Suppressor macrophage treated with lipopolysaccharide for 1 hour (primary cell): ENCODE results near the gene DRICH1.
"Not testable (repeated sequence)": the region's sequence is repeated elsewhere in the genome, so short reads cannot be mapped to it uniquely, and the experiment has no call there.

Experiments
- DNase-seq, 3 donors: peaks; one replicate each; pipeline ENCODE4 v3.0.0-alpha.2; 2020 to 2022

DRICH1 gene

DNA sequence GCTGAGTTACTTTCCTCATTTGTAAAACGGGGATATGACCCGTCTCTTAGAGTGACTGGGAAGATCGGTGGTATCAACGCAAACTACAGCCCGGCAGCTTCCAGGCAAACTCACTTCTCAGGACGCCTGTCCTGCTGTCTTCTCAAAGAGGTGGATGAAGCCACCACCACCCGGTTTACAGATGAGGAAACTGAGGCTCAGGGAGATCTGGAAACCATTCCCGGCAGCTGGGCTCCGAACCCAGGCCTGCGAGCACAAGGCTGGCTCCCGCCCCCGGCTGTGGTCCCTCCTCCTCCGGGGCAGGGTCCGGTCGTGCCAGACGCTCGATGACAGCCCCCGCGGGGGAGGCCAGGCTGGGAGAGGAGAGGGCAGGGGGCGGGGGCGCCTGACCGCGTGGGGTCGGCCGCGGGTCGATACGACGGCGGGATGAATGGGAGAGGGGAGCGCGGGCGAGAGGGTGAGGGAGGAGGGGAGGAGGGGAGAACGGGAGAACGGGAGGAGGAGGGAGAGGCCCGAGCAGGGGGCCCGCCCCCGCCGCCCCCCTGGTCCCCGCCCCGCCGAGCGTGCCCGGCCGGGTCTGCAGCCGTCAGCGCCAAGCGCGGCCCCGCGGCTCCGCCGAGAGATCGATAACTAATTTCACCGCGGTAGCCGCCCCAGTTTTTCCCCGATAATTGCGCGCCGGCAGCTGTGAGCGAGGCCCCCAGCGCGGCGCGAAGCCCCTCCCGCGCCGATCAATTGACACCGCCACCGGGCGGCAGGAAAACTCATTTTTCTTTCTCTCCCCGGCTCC is 66.0 kb downstream of the DRICH1 start:
- peak in 2 of 3 donors; percentile 5 to 21 for DNase-seq

DNA sequence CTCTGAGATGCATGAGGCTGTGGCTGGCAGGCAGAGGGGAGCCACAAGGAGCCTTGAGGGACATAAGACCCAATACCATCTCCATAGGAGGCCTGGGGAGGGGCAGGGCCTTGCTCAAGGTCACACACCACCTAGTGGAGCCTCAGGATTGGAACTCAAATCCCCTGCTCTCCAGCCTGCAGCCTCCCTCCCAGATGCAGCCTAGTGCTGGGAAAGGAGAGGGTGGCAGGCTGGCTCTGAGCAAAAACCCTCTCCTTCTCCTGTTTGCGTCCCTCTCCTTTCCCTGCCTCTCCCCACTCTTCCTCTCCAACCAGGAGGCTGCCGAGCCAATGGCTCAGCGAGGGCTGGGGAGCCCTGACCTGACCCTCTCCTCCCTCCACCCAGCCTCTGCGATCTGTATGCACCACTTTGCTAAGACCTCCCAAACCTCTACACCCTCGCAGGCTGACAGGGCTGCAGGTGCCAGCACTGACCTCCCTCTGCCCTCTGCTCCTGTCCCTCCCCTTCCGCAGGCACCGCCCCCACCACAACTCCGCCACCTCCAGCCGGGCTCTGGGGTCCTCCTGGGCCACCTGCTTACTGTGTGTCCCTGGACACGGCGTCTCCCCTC is 66.7 kb downstream of the DRICH1 start:
- DNase-seq = peak in 1 of 3 donors; percentile 28

DNA sequence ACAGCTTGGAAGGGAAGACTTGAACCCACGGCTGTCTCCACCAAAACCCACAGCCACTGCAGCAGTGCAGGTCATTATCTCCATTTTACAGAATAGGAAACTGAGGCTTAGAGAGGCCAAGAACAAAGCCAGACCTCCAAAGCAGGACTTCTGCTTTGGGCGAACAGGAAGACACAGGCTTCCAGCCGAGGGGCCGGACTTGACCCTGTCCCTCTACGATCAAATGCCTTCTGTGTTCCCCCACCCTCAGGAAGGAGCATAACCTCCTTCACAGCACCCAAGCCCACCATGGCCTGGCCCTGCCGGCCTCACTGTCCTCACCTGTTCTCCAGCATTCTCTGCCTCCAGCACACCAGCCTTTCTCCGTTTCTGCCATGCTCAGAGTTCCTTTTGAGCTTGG is 67.8 kb downstream of the DRICH1 start:
- DNase-seq = no peak

DNA sequence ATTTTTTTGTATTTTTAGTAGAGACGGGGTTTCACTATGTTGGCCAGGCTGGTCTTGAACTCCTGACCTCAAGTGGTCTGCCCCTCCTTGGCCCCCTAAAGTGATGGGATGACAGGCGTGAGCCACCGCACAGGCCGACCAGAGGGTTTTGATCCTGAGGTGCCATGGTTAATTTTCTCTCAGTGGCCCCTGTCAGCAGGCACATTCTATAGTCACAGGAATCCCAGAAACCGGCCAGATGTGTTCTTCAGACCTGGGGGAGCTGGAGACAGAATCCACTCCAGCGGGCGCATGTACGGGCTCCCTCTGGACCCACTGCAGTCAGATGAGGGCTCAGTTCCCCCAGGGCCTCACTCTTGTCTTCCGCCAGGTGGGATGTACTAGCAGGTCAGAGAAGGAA is 69.0 kb downstream of the DRICH1 start:
- no peak for DNase-seq

DNA sequence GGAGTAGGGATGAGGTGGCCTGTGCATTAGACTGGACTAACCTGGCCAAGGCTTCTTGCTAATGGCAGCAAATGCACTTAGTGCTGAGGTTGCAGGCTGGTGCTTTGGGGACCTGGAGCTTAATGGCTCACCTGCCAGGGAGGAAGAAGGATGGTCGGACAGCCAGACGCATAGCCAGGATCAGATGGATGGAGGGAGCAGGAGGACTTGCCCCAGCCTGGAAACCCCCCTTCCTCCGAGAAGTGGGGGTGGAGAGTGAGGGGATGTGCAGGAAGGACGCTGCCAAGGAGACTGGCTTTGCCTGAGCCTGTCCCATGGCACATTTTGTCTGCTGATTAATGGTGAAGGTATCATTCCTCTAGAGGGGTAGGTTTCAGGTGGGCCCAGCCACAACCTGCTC is 69.9 kb downstream of the DRICH1 start:
- no peak for DNase-seq

DNA sequence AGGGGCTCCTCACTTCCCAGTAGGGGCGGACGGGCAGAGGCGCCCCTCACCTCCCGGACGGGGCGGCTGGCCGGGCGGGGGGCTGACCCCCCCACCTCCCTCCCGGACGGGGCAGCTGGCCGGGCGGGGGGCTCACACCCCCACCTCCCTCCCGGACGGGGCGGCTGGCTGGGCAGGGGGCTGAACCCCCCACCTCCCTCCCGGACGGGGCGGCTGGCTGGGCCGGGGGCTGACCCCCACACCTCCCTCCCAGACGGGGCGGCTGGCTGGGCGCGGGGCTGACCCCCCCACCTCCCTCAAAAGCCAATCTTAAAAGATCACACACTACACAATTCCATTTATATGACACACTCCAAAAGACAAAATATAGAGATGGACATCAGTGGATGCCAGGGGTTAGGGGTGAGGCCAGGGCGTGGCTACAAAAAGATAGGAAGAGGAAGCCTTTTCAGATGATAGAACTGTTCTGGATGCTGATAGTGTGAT is 71.1 kb downstream of the DRICH1 start:
- not testable (repeated sequence) for DNase-seq

DNA sequence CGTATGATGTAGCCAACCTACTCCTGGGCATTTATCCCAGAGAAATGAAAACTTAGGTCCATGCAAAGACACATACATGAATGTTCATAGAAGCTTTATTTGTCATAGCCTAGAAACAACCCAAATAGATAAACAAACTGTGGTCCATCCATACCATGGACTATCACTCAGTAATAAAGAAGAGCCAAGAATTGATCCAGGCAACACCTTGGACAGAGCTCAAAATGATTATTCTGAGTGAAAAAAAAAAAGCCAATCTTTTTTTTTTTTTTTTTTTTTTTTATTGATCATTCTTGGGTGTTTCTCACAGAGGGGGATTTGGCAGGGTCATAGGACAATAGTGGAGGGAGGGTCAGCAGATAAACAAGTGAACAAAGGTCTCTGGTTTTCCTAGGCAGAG is 71.9 kb downstream of the DRICH1 start:
- not testable (repeated sequence) for DNase-seq
